Neural cell (in vitro differentiated cells): ENCODE results near the gene ZC3H7B.

Experiments used
- CTCF ChIP-seq: fragments of 450-650 bp; IDR thresholded peaks from 2 replicates; pipeline ENCODE4 v1.5.1; 2014; ENCODE audit warnings: antibody characterized with exemption, mild to moderate bottlenecking, moderate library complexity; ENCODE audit not compliant: poor library complexity, severe bottlenecking
- EZH2 ChIP-seq: fragments of 200-600, 300-800 bp; shearing (Covaris generic), sonication (generic); IDR thresholded peaks from 2 replicates; pipeline ENCODE4 v1.6.1; 2014; ENCODE audit warnings: antibody characterized with exemption, low read length, borderline replicate concordance, mild to moderate bottlenecking; ENCODE audit not compliant: insufficient read depth, poor library complexity, severe bottlenecking
- MXI1 ChIP-seq: fragments of 450-650 bp; conservative IDR thresholded peaks from 2 replicates; pipeline ENCODE4 v1.6.1; 2014; ENCODE audit warnings: antibody characterized with exemption, mild to moderate bottlenecking; ENCODE audit not compliant: poor library complexity, severe bottlenecking
- POLR2AphosphoS5 ChIP-seq: IDR thresholded peaks from 2 replicates; pipeline ENCODE4 v1.6.1; 2012
- RAD21 ChIP-seq: fragments of 450-650 bp; conservative IDR thresholded peaks from 2 replicates; pipeline ENCODE4 v1.6.1; 2014; ENCODE audit warnings: antibody characterized with exemption, mild to moderate bottlenecking, moderate library complexity
- SMC3 ChIP-seq: fragments of 450-650 bp; conservative IDR thresholded peaks from 2 replicates; pipeline ENCODE4 v1.6.1; 2014; ENCODE audit warnings: antibody characterized with exemption, mild to moderate bottlenecking, moderate library complexity; ENCODE audit not compliant: poor library complexity
- TAF1 ChIP-seq: IDR thresholded peaks from 2 replicates; pipeline ENCODE4 v1.6.1; 2012; ENCODE audit warnings: low read depth

- no peak for TF ChIP-seq CTCF
- no peak for TF ChIP-seq EZH2
- no peak for TF ChIP-seq POLR2AphosphoS5
- TF ChIP-seq TAF1, result no peak
- TF ChIP-seq SMC3, result no peak
- TF ChIP-seq RAD21, result no peak
- TF ChIP-seq MXI1, result no peak
Measured at GRCh38 chr22:41358927-41359326, 57.6 kb downstream of the ZC3H7B start.
